GM23248 (cell line): Measurements from ENCODE around the gene ZNF460.

ENCODE experiments used
- EZH2 ChIP-seq: fragments of 200-600 bp; sonication (generic); IDR thresholded peaks from 2 replicates; pipeline ENCODE4 v1.6.1; 2018; ENCODE audit warnings: antibody characterized with exemption, mild to moderate bottlenecking; ENCODE audit not compliant: insufficient read depth, poor library complexity, severe bottlenecking
- EZH2phosphoT487 ChIP-seq: fragments of 200-600 bp; sonication (generic); IDR thresholded peaks from 2 replicates; pipeline ENCODE4 v1.6.1; 2018; ENCODE audit warnings: antibody characterized with exemption, moderate library complexity, mild to moderate bottlenecking, low read depth; ENCODE audit not compliant: insufficient read depth

GRCh38 chr19:57280962-57281400 lies 696 bp downstream of the ZNF460 start:
- TF ChIP-seq EZH2phosphoT487 (no peak), EZH2 (no peak)
